Measurements from ENCODE around the gene NTNG2.

GRCh38 chr9:132274861-132275260 is 113.0 kb downstream of the NTNG2 start:
- TF ChIP-seq POLR2A (IDR thresholded peaks at IDR 0.05), result no peak
- TF ChIP-seq, protein P1, sequence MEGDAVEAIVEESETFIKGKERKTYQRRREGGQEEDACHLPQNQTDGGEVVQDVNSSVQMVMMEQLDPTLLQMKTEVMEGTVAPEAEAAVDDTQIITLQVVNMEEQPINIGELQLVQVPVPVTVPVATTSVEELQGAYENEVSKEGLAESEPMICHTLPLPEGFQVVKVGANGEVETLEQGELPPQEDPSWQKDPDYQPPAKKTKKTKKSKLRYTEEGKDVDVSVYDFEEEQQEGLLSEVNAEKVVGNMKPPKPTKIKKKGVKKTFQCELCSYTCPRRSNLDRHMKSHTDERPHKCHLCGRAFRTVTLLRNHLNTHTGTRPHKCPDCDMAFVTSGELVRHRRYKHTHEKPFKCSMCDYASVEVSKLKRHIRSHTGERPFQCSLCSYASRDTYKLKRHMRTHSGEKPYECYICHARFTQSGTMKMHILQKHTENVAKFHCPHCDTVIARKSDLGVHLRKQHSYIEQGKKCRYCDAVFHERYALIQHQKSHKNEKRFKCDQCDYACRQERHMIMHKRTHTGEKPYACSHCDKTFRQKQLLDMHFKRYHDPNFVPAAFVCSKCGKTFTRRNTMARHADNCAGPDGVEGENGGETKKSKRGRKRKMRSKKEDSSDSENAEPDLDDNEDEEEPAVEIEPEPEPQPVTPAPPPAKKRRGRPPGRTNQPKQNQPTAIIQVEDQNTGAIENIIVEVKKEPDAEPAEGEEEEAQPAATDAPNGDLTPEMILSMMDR (IDR thresholded peaks at IDR 0.05), result no peak

Measured in vagina (tissue), 2 donors.